GM18907 (cell line): ENCODE measurements around the gene PLAU.
"Not testable (repeated sequence)": the region's sequence is repeated elsewhere in the genome, so short reads cannot be mapped to it uniquely, and the experiment has no call there.

Source experiments
- ATAC-seq: cut with Tn5 transposase; IDR thresholded peaks from one replicate; pipeline ENCODE4 v1.9.1; 2021; ENCODE audit warnings: mild to moderate bottlenecking, moderate library complexity; ENCODE audit not compliant: unreplicated experiment

PLAU gene

DNA sequence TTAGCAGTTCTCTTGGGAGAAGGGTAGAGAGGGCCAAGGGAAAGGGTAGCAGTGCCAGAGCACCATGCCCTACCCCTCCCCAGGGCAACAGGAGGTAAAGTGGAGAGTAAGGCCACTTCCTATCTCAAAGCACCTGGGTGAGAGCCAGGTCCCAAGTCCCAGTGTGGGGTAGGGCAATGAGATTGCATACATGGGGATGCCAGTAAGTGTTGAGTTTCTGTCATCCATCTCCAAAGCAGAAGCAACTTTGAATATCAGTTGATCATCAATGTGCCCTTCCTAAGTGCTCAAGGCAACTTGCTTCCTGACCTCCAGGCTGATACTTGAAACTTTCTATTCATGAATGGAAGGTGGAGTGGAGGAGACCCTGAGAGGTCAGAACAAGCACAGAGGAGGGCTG is 34.4 kb upstream of the PLAU start:
- no peak for ATAC-seq

DNA sequence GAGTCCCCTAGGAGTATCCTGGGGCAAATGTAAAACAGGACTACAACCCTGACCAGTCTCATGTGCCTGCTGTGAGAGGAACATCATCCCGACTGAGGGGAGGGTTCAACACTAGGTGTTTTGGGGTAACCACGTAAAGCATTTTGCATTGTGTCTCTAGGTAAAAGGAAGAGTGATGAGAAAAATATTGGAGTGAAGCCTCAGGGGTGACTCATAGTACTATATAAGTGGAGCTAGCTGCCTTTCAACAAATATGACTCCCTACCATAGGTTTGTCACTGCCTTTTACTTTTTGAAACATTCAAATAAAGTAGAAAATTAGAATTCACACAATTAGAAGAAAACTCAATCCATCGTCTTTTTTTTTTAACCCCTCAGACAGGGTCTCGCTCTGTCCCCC is 34.0 kb upstream of the PLAU start:
- ATAC-seq: no peak

DNA sequence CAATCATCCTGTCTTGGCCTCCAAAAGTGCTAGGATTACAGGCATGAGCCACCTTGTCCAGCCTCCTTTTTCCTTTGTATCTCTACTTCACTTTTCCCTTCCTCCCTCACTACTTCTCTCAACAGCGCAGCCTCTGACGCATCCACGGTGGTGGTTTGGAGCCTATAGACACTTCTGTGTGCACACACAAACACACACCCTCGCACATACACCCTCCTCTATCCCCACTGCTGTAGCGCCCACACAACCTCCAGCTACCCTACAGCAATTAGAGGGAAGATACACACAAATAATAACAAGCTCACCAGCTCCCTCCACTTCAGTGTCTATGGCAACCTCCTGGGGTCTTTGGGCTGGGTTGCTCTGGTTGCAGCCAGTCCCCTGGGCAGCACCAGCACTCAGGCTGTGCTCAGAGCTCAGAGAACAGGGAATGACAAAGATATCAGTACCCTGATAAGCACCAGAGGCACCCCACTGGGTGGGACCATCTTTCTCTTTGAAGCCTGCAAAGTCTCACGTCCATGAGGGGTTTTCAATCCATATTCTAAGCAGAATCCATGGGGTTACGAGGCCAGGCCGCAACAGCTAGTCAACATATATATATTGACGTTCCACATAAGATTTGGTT is 33.3 kb upstream of the PLAU start:
- ATAC-seq: no peak

DNA sequence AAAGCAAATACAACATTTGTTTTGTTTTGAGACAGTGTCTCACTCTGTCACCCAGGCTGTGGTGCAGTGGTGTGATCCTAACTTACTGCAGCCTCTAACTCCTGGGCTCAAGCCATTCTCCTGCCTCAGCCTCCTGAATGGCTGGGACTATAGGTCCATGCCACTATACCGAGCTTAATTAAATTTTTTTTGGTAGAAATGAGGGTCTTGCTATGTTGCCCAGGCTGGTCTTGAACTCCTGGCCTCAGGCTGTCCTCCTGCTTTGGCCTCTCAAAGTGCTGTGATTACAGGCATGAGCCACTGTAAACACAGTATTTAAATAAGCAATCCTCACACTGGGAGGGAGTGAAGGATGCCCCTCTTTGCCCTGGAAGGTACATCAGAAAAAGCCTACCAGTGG is 32.6 kb upstream of the PLAU start:
- no peak for ATAC-seq

DNA sequence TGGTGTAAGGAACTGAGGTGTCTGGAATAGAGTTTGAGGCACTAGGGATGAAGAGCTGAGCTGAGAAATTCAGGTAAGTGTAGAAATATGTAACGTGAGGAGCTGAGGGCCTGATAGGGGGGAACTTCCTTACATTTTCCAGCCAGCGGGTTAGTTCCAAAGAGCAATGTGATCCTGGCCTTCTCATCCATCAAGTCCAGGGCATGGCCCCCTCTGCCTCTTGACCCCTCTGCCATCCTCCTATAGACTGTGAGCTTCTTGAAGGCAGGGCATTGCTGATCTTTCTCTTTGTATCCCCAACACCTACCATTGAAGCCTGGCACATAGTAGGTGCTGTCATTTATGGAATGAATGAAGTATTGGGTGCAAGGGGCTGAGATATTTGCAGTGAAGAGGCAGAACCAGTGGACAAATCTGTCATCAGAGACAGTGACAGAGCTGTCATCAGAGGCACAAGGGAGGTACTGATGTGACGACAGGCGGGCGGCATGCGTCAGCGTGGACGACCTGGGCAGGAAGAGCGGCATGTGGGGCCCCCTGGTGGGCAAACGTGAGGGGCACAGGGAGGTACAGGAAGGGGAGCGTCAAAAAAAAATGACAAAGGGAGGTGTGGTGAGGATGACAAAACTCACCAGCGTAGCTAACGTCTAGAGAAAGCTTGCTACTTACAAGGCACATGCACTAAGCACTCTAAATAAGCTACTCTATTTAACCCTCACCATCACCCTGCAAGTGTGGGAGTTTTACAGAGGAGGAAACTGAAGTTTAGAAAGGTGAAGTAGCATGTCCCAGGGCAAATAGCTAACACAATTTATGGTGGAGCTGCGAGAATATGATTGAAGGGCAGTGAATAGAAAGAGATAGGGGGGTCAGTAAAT is 31.4 kb upstream of the PLAU start:
- peak; percentile 77 for ATAC-seq

DNA sequence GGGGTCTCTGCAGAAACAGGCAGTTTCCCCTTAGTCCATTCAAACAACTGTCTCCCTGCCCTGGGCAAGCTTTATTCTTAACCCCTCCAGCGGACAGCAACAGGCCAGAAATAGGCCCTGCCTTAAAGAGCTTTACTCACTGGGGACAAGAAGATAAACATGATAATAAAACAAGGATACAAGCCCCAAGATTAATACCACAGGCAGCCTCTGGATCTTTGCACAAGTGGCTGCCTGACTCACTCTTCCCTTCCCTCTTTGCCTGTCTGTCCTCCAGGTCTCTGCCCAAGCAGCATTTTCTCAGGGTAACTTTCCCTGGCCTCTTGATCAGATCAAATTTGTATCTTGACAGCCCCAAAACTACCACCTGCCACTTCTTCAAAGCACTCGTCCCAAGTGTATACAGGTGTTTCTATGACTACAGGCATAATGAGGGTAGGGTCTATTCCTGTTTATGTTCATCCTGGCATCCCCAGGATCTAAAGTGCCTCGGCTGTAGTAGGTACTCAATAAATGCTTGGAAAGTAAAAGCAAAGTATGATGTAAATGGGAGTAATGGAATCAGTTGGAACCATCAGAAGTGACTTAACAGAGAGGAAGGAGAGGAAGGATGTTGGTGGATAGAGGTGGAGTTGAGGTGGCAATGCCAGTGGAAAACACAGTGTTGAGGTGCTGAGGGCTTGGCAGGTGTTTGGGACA is 29.6 kb upstream of the PLAU start:
- no peak for ATAC-seq

DNA sequence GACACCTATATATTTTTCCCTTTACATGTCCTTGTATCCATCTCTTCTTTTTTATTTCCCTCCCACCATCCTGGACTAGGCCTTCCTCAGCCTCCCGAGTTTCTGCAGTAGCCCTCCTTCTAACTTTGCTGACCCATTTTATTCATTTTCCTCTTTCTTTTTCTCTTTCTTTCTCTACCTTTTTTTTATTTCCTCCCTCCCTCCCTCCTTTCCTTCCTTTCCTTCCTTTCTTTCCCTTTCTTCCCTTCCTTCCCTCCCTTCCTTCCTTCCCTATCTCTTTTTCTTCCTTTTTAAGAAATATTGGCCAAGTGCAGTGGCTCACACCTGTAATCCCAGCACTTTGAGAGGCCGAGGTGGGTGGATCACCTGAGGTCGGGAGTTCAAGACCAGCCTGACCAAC is 26.9 kb upstream of the PLAU start:
- no peak for ATAC-seq

DNA sequence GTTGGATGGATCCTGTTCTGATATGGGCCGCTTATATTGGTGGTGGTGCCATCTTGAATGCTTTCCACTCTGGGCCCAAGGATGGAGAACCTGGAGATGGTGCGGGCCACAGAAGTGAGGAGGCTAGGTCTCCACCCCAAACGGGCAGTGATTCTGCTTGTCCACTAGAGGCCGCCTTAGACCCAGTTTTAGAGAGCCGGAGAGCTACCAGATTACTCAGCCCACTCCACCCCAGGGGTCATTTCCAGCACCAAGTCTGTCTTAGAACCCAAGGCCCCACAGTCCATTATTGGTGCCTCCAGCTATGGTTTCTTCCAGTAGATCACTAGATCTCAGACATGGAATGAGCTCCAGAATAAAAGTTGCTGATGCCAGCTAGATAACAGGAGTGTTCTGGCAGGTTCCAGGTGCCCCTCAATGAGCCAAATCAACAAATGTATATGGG is 24.8 kb upstream of the PLAU start:
- ATAC-seq: peak; percentile 77

DNA sequence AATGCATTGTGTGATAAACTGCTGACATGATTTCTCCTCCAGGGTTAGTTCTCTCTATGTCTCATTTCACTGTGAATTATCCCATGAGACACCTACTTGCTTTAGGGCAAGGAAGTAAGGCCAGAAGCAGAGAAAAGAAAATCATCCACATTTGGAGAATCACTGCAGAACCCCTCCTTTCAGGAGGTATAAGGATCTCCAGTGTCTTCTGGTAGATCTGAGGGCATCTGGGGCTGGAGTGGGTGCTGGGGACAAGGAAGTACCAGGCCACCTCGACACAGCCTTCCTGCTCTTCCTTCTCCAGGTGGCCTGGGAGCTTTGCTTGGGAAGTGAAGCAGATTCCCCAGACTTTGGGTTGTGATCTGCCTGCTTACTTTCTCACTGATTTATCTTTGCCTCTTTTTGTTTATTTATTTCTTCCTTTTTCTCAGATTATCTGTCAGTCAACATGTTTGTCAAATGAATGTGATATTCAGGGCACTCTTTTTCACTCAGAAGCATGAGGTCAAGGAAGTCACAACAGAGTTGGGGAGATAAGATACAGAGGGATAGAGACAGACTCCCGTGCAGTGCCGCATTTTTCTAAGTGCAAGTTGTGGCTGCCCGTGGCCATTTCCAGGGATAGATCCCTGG is 24.2 kb upstream of the PLAU start:
- no peak for ATAC-seq

DNA sequence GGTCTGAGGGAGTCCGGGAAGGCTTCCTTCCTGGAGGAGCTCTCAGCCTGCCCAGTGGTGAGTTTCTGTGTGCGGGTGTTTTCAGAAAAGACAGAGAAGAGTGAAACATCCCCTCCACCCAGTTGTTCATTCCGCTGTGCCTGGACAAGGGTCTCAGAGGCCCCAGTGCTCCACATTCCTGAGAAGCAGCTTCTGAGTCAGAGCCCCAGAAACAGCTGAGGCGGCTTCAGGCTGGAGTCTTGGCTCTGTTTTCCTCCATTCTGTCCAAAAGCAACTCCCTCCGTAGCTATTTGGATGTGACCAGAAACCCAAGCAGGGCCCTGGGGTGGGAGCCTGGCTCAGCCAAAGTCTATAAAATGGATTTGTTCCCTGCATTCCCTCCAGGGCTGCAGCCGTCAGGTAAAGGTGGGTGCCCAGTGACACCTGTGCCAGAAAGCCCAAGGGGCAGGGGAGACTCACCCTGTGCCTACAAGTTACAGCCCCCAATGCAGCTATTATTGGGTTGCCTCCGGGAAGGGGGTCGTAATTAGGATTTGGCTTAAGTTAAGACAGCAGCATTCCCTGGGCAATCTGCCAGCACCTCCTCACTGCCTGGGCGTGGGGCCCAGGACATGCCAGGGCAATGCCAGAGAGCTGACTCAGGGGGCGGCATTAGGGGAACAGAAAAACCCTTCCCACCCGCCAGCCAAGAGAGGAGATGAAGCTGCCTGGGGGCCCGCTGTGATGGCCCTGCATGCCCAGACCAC is 23.5 kb upstream of the PLAU start:
- ATAC-seq: no peak

DNA sequence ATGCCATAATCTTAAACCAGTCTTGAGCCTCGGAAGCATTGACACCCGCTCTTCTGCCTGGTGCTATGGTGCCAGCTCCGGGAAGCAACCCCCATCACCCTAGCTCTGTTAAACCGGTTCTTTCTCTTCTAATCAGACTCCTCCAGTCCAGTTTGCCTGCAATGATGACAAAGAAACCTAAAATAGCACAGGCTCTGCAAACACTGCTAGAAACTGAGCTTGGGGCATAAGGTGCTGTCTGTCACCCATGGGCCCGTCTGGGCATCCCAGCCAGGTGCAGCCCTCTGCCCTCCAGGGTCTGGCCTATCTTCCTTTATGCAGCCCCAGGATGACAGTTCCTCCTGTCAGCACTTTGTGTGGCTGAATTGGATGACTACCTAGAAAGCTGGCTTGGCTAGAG is 22.4 kb upstream of the PLAU start:
- ATAC-seq: no peak

DNA sequence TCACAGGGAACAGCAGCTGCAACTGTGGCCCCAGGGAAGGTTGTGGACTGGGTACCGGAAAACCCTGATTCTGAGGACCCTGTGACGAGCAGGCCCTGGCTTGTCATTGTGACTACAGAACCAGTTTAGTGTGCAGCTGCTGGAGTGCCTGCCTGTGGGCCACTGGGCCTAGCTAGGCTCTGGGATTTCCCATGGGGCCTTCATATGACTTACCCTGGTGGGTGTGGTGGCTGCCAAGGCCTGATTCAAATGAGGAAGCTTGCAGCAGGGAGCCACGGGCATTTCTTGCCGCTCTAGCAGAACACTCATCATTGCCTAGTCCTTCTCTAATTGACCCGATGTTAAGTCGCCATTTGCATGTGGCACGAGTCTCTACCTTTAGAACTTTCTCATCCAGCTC is 21.9 kb upstream of the PLAU start:
- ATAC-seq: no peak

DNA sequence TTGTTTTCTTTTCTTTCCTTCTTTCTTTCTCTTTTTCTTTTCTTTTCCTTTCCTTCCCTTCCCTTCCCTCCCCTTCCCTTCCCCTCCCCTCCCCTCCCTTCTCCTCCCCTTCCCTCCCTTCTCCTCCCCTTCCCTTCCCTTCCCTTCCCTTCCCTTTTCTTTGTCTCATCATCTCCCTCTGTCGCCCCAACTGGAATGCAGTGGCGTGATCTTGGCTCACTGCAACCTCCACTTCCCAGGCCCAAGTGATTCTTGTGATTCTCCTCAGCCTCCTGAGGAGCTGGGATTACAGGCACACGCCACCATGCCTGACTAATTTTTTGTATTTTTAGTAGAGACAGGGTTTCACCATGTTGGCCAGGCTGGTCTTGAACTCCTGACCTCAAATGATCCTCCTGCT is 21.5 kb upstream of the PLAU start:
- ATAC-seq: not testable (repeated sequence)

DNA sequence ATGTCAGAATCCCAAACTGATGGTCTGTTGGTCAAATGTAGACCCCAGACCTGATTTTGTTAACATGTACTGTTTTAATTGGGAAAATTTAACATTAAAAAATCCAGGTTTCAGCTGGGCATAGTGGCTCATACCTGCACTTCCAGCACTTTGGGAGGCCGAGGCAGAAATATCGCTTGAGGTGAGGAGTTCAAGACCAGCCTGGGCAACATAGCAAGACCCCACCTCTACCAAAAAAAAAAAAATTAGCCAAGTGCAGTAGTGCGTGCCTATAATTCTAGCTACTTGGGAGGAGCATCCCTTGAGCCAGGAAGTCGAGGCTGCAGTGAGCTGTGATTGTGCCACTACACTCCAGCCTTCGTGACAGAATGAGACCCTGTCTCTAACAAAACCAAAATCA is 20.7 kb upstream of the PLAU start:
- no peak for ATAC-seq

DNA sequence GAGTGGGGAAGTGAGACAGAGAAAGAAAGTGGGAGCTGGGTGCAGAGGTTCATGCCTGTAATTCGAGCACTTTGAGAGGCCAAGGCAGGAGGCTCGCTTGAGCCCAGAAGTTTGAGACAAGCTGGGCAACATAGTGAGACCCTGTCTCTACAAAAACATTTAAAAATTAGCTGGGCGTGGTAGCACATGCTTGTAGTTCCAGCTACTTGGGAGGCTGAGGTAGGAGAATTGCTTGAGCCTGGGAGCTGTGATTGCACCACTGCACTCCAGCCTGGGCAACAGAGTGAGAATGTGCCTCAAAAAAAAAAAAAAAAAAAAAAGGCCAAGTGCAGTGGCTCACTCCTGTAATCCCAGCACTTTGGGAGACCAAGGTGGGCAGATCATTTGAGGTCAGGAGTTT is 20.1 kb upstream of the PLAU start:
- not testable (repeated sequence) for ATAC-seq

DNA sequence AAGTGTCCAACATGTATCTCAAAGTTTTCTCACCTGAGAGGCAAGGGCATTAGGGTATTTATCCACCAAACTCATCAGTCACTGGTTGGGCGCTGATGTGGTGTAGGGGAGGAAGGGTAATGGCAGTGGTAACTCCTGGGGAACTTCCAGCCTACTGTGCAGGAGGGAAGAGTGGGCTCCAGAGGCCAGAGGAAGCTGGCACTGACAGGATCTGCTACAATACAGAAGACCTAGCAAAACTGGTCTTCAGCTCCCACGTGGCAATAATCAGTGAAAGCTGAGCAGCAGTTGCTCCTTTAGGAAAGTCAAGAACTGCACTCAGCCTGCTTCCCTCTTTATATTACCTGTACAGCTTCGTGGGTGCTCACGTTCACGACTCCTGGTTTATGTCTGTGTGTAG is 19.4 kb upstream of the PLAU start:
- ATAC-seq: no peak

DNA sequence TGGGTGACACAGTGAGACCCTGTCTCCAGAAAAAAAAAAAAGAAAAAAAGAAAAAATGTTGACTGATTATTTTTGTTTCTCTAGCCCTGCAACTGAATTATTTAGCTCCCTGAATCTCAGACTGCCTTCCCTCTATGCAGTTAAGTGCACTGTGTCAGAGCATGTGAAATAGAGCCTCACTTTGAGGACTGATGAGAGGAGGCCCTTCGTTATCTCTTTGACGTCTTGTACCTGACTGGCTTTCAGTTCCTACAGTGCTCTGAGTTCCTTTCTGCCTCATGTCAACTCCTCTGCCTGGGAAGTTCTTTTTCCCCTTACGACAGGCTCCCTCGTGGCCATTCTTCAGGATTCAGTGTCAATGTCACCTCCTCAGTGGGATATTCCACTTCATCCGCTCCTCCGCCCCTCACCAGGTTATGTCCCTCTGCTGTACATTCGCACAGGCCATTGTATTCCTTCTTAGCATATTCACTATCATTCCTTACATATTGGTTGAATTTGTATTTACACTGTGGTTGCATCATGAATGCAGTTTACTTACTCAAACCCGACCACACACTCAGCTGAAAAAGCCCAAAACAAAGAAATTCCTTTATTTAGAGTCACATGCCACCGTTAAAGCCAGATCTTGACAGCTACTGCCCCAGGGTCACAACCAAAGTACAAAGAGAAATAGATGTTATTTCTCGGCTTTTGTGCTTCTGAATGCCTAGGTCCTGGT is 18.5 kb upstream of the PLAU start:
- no peak for ATAC-seq

DNA sequence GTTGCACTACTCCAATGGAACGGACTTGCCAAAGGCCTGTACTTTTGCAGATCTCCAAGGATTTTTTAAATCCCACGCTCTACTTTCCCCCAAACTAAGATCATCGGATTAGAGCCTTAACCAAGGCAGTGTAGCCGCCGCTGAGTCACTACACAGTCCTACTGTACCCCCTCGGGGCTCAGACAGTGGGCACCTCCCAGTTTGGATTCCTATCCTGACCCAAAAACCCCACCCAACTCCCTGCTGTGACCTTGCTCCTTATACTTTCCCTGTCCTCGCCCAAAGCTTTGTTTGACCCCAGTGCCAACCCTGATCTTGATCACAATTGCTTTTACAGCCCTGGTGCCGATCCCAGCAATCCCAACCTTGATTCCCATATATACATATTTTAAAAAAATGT is 17.5 kb upstream of the PLAU start:
- no peak for ATAC-seq

DNA sequence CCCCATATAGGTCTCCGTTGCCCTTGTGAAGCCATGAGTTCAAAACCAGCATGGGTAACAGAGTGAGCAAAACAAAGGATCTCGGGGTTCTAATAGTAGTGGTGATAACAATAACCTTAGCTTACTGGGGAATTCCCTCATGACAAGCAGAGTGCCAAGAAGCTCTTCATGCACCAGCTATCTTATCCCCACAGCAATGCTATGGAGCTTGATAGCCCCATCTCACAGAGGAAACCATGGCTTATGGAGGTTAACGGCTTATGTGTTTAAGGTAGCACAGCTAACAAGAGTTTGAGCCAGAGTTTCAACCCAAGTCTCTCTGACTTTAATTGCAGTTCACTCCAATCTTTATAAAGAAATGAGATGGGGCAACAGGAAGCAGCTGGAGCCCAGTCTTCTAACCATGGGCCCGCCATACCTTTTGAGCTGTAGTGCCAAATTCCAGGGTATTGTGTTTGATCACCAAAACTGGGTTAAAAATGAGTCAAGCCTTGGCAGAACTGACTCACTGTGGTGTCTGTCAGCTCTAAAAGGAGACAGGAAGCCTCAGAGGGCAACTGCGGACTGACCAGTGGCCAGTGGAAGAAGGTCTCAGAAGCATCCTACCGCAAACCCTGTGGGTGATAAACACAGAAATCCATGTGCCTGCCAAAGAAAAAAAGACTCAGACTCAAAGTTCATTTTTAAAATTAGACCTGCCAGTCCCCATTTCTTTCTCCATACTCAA is 16.5 kb upstream of the PLAU start:
- ATAC-seq: no peak
